Measurements from ENCODE around the gene POLR2H. TPM values are rescaled to one million over a fixed set of nuclear protein-coding genes. Genes with fewer than 3 reads are reported as not detected.
A peak's percentile ranks its signal among the peaks of the same experiment; 100 is the strongest.

Gene POLR2H
- total RNA-seq, 1 experiment from 2014 or later: 92.6 TPM

DNA sequence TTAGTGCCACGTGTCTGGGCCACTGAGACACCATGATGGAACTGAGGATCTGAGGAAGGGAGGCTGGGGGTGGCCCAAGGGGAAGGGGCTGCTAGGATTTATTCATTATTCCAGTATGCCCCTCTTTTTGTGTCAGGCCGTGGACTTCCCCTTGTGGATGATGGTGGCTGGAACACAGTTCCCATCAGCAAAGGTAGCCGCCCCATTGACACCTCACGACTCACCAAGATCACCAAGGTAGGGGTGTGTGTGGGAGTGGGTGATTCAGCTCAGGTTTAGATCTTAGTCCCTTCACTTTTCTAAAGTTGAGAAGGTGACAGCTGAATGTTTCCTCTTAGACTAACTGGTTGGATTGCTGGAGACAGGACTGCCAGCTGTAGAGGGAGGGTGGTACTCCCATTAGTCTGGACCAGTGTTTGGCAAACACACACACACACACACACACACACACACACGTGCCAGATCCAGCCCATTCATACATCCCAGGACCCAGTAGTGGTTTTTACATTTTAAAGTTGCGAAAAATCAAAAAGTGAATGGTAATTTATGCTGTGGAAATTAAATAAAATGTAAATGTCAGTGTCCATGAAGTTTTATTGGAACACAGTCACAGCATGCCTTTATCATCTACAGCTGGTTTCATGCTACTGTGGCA is 35.7 kb upstream of the POLR2H start:
- POLR2A ChIA-PET (ENCODE audit: low non-redundant PET): no interaction called here
- intact Hi-C loops (cut with micrococcal nuclease; ENCODE audit: unreplicated experiment): no loop called here
- BruUV-seq (replicated peaks): no TSS peak
- no peaks in the 10 kb centered on the region for H3K9me3 ChIP-seq (ENCODE audit: low read depth, low read length, poor library complexity, severe bottlenecking)
- H3K4me3 ChIP-seq (ENCODE audit: low read depth, low read length, poor library complexity, severe bottlenecking): no peak overlapping the region
- DNase-seq (ENCODE audit: low spot score): no peak
- no peaks in the 10 kb centered on the region for H3K4me1 ChIP-seq (ENCODE audit: insufficient read depth, low read length, poor library complexity, severe bottlenecking)
- no peak overlapping the region for H3K27ac ChIP-seq (ENCODE audit: low read depth, low read length, poor library complexity, severe bottlenecking)
- CTCF ChIA-PET: no interaction called here
- H3K36me3 ChIP-seq (ENCODE audit: insufficient read depth, low read length, poor library complexity, severe bottlenecking): peaks cover 100% of the 10 kb centered on the region
- H3K27me3 ChIP-seq (replicated peaks; ENCODE audit: insufficient read depth, low read depth, low read length, poor library complexity): no peaks in the 10 kb centered on the region
- TF ChIP-seq, protein P1, sequence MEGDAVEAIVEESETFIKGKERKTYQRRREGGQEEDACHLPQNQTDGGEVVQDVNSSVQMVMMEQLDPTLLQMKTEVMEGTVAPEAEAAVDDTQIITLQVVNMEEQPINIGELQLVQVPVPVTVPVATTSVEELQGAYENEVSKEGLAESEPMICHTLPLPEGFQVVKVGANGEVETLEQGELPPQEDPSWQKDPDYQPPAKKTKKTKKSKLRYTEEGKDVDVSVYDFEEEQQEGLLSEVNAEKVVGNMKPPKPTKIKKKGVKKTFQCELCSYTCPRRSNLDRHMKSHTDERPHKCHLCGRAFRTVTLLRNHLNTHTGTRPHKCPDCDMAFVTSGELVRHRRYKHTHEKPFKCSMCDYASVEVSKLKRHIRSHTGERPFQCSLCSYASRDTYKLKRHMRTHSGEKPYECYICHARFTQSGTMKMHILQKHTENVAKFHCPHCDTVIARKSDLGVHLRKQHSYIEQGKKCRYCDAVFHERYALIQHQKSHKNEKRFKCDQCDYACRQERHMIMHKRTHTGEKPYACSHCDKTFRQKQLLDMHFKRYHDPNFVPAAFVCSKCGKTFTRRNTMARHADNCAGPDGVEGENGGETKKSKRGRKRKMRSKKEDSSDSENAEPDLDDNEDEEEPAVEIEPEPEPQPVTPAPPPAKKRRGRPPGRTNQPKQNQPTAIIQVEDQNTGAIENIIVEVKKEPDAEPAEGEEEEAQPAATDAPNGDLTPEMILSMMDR (conservative IDR thresholded peaks at IDR 0.05; ENCODE audit: low read depth, low read length): no peak
- no peak for TF ChIP-seq EZH2 (IDR thresholded peaks at IDR 0.05; ENCODE audit: borderline replicate concordance, low read depth, low read length, poor library complexity, severe bottlenecking)

GRCh38 chr3:184327171-184327570 is 34.3 kb upstream of the POLR2H start:
- ChIA-PET CTCF (no interaction called here), POLR2A (ENCODE audit: low non-redundant PET) (no interaction called here)
- no peaks in the 10 kb centered on the region for H3K9me3 ChIP-seq (ENCODE audit: low read depth, low read length, poor library complexity, severe bottlenecking)
- H3K4me1 ChIP-seq (ENCODE audit: insufficient read depth, low read length, poor library complexity, severe bottlenecking): no peaks in the 10 kb centered on the region
- no peak for DNase-seq (ENCODE audit: low spot score)
- TSS peak; percentile 9 for BruUV-seq (replicated peaks)
- H3K4me3 ChIP-seq (ENCODE audit: low read depth, low read length, poor library complexity, severe bottlenecking): no peak overlapping the region
- intact Hi-C loops (cut with micrococcal nuclease; ENCODE audit: unreplicated experiment): no loop called here
- TF ChIP-seq, protein P1 (conservative IDR thresholded peaks at IDR 0.05; ENCODE audit: low read depth, low read length): no peak
- TF ChIP-seq EZH2 (IDR thresholded peaks at IDR 0.05; ENCODE audit: borderline replicate concordance, low read depth, low read length, poor library complexity, severe bottlenecking): no peak
- no peak overlapping the region for H3K27ac ChIP-seq (ENCODE audit: low read depth, low read length, poor library complexity, severe bottlenecking)
- no peaks in the 10 kb centered on the region for H3K27me3 ChIP-seq (replicated peaks; ENCODE audit: insufficient read depth, low read depth, low read length, poor library complexity)
- peaks cover 100% of the 10 kb centered on the region for H3K36me3 ChIP-seq (ENCODE audit: insufficient read depth, low read length, poor library complexity, severe bottlenecking)

- DNase-seq (ENCODE audit: low spot score): no peak
- no peaks in the 10 kb centered on the region for H3K4me1 ChIP-seq (ENCODE audit: insufficient read depth, low read length, poor library complexity, severe bottlenecking)
- intact Hi-C loops (cut with micrococcal nuclease; ENCODE audit: unreplicated experiment): no loop called here
- ChIA-PET POLR2A (ENCODE audit: low non-redundant PET) (no interaction called here), CTCF (no interaction called here)
- no peak for TF ChIP-seq EZH2 (IDR thresholded peaks at IDR 0.05; ENCODE audit: borderline replicate concordance, low read depth, low read length, poor library complexity, severe bottlenecking)
- TF ChIP-seq, protein P1 (conservative IDR thresholded peaks at IDR 0.05; ENCODE audit: low read depth, low read length): no peak
- no peak overlapping the region for H3K4me3 ChIP-seq (ENCODE audit: low read depth, low read length, poor library complexity, severe bottlenecking)
- no peaks in the 10 kb centered on the region for H3K9me3 ChIP-seq (ENCODE audit: low read depth, low read length, poor library complexity, severe bottlenecking)
- H3K27me3 ChIP-seq (replicated peaks; ENCODE audit: insufficient read depth, low read depth, low read length, poor library complexity): no peaks in the 10 kb centered on the region
- H3K36me3 ChIP-seq (ENCODE audit: insufficient read depth, low read length, poor library complexity, severe bottlenecking): peaks cover 100% of the 10 kb centered on the region
- no TSS peak for BruUV-seq (replicated peaks)
- no peak overlapping the region for H3K27ac ChIP-seq (ENCODE audit: low read depth, low read length, poor library complexity, severe bottlenecking)
These were observed 33.0 kb upstream of the POLR2H start for GRCh38 chr3:184328516-184328915.
